GM12892 (cell line): Measurements from ENCODE around the gene PROX1.
"Not testable (repeated sequence)": the region's sequence is repeated elsewhere in the genome, so short reads cannot be mapped to it uniquely, and the experiment has no call there.

Source experiments
- POLR2A ChIP-seq: IDR thresholded peaks from 2 replicates; pipeline ENCODE4 v1.6.1; 2011; ENCODE audit warnings: low read depth, low read length, control low read depth
- POLR2AphosphoS5 ChIP-seq: IDR thresholded peaks from 2 replicates; pipeline ENCODE4 v1.6.1; 2011; ENCODE audit warnings: low read depth, low read length, control low read depth

DNA sequence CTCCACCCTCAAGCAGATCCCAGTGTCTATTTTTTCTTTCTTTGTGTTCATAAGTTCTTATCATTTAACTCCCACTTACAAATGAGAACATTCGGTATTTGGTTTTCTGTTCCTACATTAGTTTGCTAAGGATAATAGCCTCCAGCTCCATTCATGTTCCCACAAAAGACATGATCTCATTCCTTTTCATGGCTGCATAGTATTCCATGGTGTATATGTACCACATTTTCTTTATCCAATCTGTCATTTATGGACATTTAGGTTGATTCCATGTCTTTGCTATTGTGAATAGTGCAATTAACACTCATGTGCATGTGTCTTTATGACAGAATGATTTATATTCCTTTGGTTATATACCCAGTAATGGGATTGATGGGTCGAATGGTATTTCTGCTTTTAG lies 101.2 kb downstream of the PROX1 start:
- not testable (repeated sequence) for TF ChIP-seq POLR2AphosphoS5, POLR2A
